Measurements from ENCODE around the gene TPCN1.

Gene TPCN1

DNA sequence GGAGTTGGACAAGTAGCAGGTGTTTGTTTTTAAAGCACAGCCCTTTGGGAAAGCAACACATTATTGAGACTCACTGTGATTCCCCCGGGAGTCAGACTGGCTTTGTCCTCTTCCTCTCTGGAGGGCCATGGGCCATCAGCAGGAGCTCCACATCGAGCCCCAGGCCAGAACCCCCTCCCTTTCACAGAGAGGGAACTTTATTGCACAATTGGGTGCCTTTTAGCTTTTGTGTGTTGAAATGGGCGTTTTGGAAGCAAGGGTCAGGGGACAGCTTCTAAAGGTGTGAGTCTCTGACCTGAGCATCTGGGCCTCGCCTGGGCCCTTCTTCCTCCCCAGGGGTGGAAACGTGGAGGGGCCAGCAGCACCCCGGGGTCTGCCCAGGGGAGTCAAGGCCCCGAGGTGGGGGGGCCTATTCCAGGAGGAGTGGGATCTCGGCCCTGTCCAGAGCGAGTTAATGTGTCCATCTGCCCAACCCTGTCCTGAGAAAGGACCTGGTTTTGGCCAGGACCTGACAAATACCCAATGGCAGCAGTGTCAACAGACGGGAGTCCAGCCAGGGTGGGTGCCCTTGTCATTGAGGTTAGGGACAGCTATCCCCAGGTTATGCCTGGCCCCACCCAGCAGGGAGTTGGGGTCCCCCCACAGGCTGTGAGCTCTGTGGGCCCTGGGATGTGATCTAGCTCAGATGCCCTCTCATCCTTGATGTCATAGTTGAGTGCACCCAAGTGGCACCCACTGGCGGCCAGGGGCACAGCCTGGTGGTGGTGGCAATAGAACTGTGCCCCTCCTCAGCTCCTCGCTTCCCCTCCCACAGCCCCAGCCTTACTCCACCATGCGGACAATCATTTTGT lies 76.6 kb downstream of the TPCN1 start:
- Histone ChIP-seq H3K4me3 (ENCODE audit: insufficient read depth, low read length, poor library complexity, severe bottlenecking) (no peak overlapping the region), H3K27ac (ENCODE audit: low read depth, low read length) (no peak overlapping the region), H3K79me2 (ENCODE audit: insufficient read depth, low read length) (no peaks in the 10 kb centered on the region), H2AFZ (ENCODE audit: low read depth, low read length, severe bottlenecking) (no peak overlapping the region), H4K20me1 (ENCODE audit: low read depth, low read length) (no peaks in the 10 kb centered on the region), H3K9me2 (replicated peaks; ENCODE audit: insufficient read depth, low read length) (no peaks in the 10 kb centered on the region), H3K9ac (ENCODE audit: low read length) (no peak overlapping the region), H3K9me3 (ENCODE audit: insufficient read depth, low read length) (no peaks in the 10 kb centered on the region), H3K27me3 (ENCODE audit: low read length) (no peaks in the 10 kb centered on the region), H3K4me2 (ENCODE audit: low read depth, low read length, poor library complexity, severe bottlenecking) (no peak overlapping the region), H3F3A (ENCODE audit: insufficient read depth) (no peaks in the 10 kb centered on the region), H3K36me3 (ENCODE audit: low read length) (no peaks in the 10 kb centered on the region)
- no peak for TF ChIP-seq EZH2phosphoT487 (conservative IDR thresholded peaks at IDR 0.05; ENCODE audit: low read length)
- TF ChIP-seq, protein P1, sequence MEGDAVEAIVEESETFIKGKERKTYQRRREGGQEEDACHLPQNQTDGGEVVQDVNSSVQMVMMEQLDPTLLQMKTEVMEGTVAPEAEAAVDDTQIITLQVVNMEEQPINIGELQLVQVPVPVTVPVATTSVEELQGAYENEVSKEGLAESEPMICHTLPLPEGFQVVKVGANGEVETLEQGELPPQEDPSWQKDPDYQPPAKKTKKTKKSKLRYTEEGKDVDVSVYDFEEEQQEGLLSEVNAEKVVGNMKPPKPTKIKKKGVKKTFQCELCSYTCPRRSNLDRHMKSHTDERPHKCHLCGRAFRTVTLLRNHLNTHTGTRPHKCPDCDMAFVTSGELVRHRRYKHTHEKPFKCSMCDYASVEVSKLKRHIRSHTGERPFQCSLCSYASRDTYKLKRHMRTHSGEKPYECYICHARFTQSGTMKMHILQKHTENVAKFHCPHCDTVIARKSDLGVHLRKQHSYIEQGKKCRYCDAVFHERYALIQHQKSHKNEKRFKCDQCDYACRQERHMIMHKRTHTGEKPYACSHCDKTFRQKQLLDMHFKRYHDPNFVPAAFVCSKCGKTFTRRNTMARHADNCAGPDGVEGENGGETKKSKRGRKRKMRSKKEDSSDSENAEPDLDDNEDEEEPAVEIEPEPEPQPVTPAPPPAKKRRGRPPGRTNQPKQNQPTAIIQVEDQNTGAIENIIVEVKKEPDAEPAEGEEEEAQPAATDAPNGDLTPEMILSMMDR (IDR thresholded peaks at IDR 0.05; ENCODE audit: insufficient read depth, low read length, poor library complexity, severe bottlenecking), result no peak

DNA sequence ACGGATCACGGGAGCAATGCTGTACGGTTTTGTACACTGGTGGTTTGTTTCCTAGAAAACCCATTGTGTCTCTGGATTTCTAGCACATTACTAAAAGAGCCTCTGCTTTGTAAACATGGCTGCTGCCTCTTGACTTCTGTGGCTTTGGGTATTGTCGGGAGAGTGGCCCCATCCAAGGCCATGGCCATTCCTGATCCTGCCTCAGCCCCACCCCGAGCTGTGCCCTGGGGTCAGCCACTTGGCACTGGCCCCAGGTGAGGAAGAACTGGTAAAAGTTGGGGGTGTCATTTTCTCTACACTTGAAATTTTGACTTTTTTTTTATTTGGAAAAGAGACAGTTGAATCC lies 77.2 kb downstream of the TPCN1 start:
- TF ChIP-seq, protein P1 (IDR thresholded peaks at IDR 0.05; ENCODE audit: insufficient read depth, low read length, poor library complexity, severe bottlenecking), result no peak
- no peak for TF ChIP-seq EZH2phosphoT487 (conservative IDR thresholded peaks at IDR 0.05; ENCODE audit: low read length)
- no peaks in the 10 kb centered on the region for H3K9me3 ChIP-seq (ENCODE audit: insufficient read depth, low read length)

DNA sequence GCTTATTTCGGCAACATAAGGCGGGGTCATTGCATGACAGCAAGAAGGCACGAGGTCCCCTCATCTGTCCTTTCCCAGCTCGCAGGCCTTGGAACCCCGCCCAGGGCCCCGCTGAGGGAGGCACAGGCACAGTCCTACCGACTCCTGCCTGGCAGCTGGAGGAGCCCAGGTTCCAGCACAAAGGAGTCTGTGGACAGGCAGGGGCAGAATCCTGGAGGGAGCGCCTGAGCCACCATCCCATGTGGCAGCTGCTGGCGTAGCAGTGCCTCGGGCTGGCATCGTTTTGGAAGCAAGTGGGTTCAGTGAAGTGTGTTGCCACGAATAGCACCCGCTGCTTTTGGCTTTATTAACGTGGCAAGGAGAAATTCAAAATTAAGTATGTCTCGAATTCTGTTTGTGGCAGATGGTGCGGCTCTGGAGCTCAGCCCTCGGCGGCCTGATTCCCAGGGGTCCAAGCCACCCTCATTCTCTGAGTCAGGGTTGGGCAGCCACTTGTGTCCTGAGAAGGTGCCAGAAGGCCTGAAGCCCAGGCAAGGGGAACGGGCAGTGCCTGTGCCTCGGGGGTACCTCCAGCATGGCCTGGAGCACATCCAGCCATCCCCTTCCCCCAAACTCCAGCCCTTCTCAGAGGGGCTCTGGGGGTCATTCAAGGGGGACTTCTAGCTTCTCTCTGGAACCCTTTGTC lies 77.7 kb downstream of the TPCN1 start:
- Histone ChIP-seq H3F3A (ENCODE audit: insufficient read depth) (no peaks in the 10 kb centered on the region; the same call in 1 of the 2 replicates), H3K9me2 (replicated peaks; ENCODE audit: insufficient read depth, low read length) (no peaks in the 10 kb centered on the region), H3K79me2 (ENCODE audit: insufficient read depth, low read length) (no peaks in the 10 kb centered on the region), H2AFZ (ENCODE audit: low read depth, low read length, severe bottlenecking) (no peak overlapping the region), H3K9me3 (ENCODE audit: insufficient read depth, low read length) (no peaks in the 10 kb centered on the region), H3K36me3 (ENCODE audit: low read length) (no peaks in the 10 kb centered on the region), H3K4me3 (ENCODE audit: insufficient read depth, low read length, poor library complexity, severe bottlenecking) (no peak overlapping the region), H3K4me2 (ENCODE audit: low read depth, low read length, poor library complexity, severe bottlenecking) (no peak overlapping the region), H3K27me3 (ENCODE audit: low read length) (no peaks in the 10 kb centered on the region), H3K27ac (ENCODE audit: low read depth, low read length) (no peak overlapping the region), H3K9ac (ENCODE audit: low read length) (no peak overlapping the region), H4K20me1 (ENCODE audit: low read depth, low read length) (no peaks in the 10 kb centered on the region)
- no peak for TF ChIP-seq EZH2phosphoT487 (conservative IDR thresholded peaks at IDR 0.05; ENCODE audit: low read length)
- TF ChIP-seq, protein P1 (IDR thresholded peaks at IDR 0.05; ENCODE audit: insufficient read depth, low read length, poor library complexity, severe bottlenecking), result no peak

More for the DNA sequence above, 77.2 kb downstream of the TPCN1 start:
- H3K36me3 ChIP-seq (ENCODE audit: low read length), result no peaks in the 10 kb centered on the region
- H2AFZ ChIP-seq (ENCODE audit: low read depth, low read length, severe bottlenecking), result no peak overlapping the region
- no peak overlapping the region for H3K4me2 ChIP-seq (ENCODE audit: low read depth, low read length, poor library complexity, severe bottlenecking)
- no peaks in the 10 kb centered on the region for H3K9me2 ChIP-seq (replicated peaks; ENCODE audit: insufficient read depth, low read length)
- H3K9ac ChIP-seq (ENCODE audit: low read length), result no peak overlapping the region
- H3K27ac ChIP-seq (ENCODE audit: low read depth, low read length), result no peak overlapping the region
- no peaks in the 10 kb centered on the region; the same call in 1 of the 2 replicates for H3F3A ChIP-seq (ENCODE audit: insufficient read depth)
- no peaks in the 10 kb centered on the region for H3K79me2 ChIP-seq (ENCODE audit: insufficient read depth, low read length)
- H4K20me1 ChIP-seq (ENCODE audit: low read depth, low read length), result no peaks in the 10 kb centered on the region
- H3K4me3 ChIP-seq (ENCODE audit: insufficient read depth, low read length, poor library complexity, severe bottlenecking), result no peak overlapping the region
- no peaks in the 10 kb centered on the region for H3K27me3 ChIP-seq (ENCODE audit: low read length)
